Chondrocyte (in vitro differentiated cells): ENCODE measurements around the gene CXCL12. TPM values are rescaled to one million over a fixed set of nuclear protein-coding genes. Genes with fewer than 3 reads are reported as not detected.

Experiments used
- DNase-seq: peaks from one replicate; pipeline ENCODE4 v3.0.0; 2021; ENCODE audit warnings: mixed read lengths, low spot score
- H3K27ac Mint-ChIP-seq: one replicate; pipeline ENCODE4 v1.8.0; 2021; ENCODE audit warnings: mild to moderate bottlenecking, moderate library complexity, mixed read lengths; ENCODE audit not compliant: unreplicated experiment
- H3K27me3 Mint-ChIP-seq: 2 replicates; pipeline ENCODE4 v1.8.0; 2021; ENCODE audit warnings: low read depth, mixed read lengths
- H3K36me3 Mint-ChIP-seq: 2 replicates; pipeline ENCODE4 v1.8.0; 2021; ENCODE audit warnings: low read depth, mixed read lengths
- H3K4me1 Mint-ChIP-seq: 2 replicates; pipeline ENCODE4 v1.8.0; 2021; ENCODE audit warnings: low read depth, mild to moderate bottlenecking, mixed read lengths
- H3K4me3 Mint-ChIP-seq: one replicate; pipeline ENCODE4 v1.8.0; 2021; ENCODE audit warnings: mild to moderate bottlenecking, moderate library complexity, mixed read lengths; ENCODE audit not compliant: unreplicated experiment
- H3K9me3 Mint-ChIP-seq: 2 replicates; pipeline ENCODE4 v1.8.0; 2021; ENCODE audit warnings: low read depth, mixed read lengths
- total RNA-seq: library from RNA; stranded (reverse); gene quantifications from 3 replicates; pipeline ENCODE4 v1.2.1, GENCODE V29; 2021
- TF ChIP-seq, protein P1 (sequence below): fragments of 200-600 bp; sonication (generic); IDR thresholded peaks from 2 replicates; pipeline ENCODE4 v1.5.0; 2021; ENCODE audit warnings: antibody characterized with exemption, mild to moderate bottlenecking, moderate library complexity

CXCL12 gene
- total RNA-seq, 1 donor from 2014 or later, result 65.5 TPM

DNA sequence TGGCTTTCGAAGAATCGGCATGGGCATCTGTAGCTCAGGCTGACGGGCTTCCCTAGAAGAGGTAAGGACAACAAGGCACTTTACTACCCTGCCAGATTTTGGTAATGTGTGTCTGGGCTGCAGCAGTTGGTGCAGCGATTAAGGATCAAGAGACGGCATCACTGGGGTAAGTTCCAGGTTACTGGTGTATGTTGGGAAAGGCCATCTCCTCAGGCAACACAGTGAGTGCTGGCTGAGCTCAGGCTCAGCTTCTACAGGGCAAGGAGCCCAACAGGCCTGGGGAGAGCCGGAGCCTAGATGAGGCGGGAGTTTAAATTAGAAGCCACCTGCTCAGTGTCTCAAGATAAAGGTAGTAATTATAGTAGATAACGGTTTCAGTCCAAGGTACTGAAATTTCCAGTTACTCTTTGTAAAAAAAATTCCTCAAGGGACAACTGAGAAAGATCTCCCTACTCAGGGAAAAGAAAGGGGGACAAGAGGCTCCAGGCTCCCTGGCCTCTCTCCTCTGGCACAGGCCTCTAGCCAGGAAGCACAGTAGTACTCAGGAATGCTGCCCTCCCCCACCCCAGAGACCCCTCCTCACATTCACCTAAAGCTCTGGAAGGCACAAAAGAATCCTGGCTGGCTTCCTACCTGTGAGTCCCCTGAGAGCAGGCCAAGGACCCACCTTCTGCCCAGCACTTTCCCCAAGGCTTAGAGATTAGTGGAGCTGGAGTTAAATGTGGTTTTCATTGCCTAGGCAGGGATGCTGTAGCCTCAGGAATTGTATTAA, 3.9 kb downstream of the CXCL12 start:
- Mint-ChIP-seq H3K27me3 (peaks cover 1% of the 10 kb centered on the region), H3K27ac (no peak overlapping the region), H3K4me3 (no peak overlapping the region), H3K4me1 (peaks cover 25% of the 10 kb centered on the region), H3K36me3 (peaks cover 4% of the 10 kb centered on the region), H3K9me3 (no peaks in the 10 kb centered on the region)
- TF ChIP-seq, protein P1, sequence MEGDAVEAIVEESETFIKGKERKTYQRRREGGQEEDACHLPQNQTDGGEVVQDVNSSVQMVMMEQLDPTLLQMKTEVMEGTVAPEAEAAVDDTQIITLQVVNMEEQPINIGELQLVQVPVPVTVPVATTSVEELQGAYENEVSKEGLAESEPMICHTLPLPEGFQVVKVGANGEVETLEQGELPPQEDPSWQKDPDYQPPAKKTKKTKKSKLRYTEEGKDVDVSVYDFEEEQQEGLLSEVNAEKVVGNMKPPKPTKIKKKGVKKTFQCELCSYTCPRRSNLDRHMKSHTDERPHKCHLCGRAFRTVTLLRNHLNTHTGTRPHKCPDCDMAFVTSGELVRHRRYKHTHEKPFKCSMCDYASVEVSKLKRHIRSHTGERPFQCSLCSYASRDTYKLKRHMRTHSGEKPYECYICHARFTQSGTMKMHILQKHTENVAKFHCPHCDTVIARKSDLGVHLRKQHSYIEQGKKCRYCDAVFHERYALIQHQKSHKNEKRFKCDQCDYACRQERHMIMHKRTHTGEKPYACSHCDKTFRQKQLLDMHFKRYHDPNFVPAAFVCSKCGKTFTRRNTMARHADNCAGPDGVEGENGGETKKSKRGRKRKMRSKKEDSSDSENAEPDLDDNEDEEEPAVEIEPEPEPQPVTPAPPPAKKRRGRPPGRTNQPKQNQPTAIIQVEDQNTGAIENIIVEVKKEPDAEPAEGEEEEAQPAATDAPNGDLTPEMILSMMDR, result no peak
- DNase-seq, result peak; percentile 14

DNA sequence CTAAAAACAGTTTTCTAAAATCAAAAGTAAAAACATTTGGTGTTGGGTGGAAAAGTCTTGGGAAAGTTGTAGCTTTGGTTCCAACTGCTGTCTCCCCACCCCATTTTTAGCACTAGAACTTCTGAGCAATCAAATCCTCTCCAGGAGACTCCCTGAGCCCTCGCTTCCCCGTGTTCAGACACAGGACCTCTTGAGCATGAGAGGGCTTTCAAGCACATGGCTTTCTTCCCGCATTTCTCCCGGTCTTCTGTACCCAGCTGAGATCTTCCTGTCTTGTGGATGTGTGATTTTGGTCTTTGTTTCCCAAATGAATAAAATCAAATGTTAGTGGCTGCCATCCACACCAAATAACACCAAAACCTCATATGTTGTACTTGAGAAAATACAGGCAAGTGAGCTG, 5.0 kb downstream of the CXCL12 start:
- H3K9me3 Mint-ChIP-seq, result no peaks in the 10 kb centered on the region
- DNase-seq, result no peak
- no peaks in the 10 kb centered on the region for H3K27me3 Mint-ChIP-seq
- TF ChIP-seq, protein P1, result no peak
- H3K36me3 Mint-ChIP-seq, result peaks cover 4% of the 10 kb centered on the region
- no peak overlapping the region for H3K4me3 Mint-ChIP-seq
- peaks cover 22% of the 10 kb centered on the region for H3K4me1 Mint-ChIP-seq
- no peak overlapping the region for H3K27ac Mint-ChIP-seq

DNA sequence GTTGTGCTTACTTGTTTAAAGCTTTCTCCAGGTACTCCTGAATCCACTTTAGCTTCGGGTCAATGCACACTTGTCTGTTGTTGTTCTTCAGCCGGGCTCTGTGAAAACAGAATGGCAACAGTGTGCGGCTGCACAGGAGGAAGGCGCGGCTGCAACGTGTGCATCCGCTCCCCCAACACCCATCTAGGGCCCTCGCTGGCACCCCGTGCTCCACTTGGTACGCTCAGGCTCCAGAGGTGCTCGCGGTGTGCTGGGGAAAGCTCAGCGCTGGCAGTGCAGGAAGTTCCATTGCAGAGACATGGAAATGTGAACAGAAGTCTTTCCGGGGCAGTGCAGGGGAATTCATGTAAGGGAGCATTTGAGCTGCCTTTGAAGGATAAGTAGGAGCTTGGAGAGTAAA, 6.3 kb downstream of the CXCL12 start:
- no peaks in the 10 kb centered on the region for H3K27me3 Mint-ChIP-seq
- H3K36me3 Mint-ChIP-seq, result peaks cover 4% of the 10 kb centered on the region
- DNase-seq, result peak; percentile 61
- no peak overlapping the region for H3K27ac Mint-ChIP-seq
- H3K9me3 Mint-ChIP-seq, result no peaks in the 10 kb centered on the region
- TF ChIP-seq, protein P1, result no peak
- H3K4me3 Mint-ChIP-seq, result no peak overlapping the region
- H3K4me1 Mint-ChIP-seq, result peaks cover 18% of the 10 kb centered on the region

DNA sequence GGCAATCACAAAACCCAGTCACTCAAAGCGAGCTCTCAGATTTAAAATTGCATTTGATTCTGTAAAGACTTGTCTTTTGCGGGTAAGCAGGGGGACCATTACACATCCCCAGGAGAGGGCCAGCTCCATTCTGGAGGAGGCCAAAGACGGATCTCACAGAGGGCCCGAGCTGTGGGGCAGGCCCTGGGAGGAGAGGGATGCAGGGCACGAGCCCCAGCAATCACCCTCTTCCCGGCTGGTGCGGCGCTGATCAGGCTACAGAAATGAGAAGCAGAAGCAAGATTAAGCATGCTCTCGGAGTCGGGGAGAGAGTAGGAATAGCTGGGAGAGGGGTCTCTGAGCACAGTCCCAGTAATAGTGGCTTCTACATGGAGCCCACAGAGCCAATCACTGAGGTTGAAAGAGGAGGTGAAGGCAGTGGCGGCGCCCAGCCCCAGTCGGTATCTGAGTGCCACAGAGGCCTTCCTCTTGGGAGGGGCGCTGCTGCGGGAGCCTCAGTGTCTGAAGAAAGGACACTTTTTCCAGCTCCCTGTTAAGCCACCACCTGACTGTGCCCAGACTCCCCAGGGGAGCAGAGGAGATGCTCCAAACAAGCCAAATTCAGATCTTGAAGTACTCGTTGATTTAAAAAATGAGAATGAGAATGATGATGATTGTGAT, 7.1 kb downstream of the CXCL12 start:
- peaks cover 6% of the 10 kb centered on the region for H3K36me3 Mint-ChIP-seq
- TF ChIP-seq, protein P1, result no peak
- DNase-seq, result peak; percentile 73
- no peak overlapping the region for H3K27ac Mint-ChIP-seq
- no peaks in the 10 kb centered on the region for H3K27me3 Mint-ChIP-seq
- no peaks in the 10 kb centered on the region for H3K9me3 Mint-ChIP-seq
- no peak overlapping the region for H3K4me3 Mint-ChIP-seq
- peaks cover 9% of the 10 kb centered on the region for H3K4me1 Mint-ChIP-seq

DNA sequence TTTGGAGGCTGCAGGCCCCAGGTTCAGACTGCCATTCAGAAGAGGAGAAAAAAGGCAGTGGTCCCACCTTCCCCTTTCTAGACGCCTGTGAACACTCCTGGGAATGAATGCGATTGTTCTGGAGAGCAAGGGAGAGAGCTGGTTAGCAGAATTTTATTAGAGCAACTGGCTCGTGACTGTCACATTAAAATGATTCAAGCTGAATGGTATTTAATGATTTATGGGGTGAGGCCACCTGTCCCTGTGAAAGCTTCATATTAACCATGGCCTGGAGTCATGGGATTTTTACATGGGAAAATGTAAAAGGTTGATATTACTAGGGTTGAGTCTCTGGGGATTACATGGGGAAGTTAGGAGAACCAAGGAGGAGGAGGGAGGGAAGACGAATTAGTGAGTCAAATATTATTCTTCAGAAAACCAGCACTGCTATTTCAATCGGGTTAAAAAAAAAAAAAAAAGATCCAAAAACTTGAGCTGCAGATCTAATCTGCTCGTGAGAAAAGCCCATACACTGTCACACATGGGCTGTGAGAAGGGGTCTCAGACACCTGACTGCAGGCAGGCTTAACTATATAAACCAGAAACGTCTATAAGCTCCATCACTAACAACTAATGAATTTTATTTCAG, 8.3 kb downstream of the CXCL12 start:
- H3K27ac Mint-ChIP-seq, result peak overlapping the region; percentile 45
- H3K4me3 Mint-ChIP-seq, result no peak overlapping the region
- no peak for DNase-seq
- H3K9me3 Mint-ChIP-seq, result no peaks in the 10 kb centered on the region
- peaks cover 6% of the 10 kb centered on the region for H3K4me1 Mint-ChIP-seq
- H3K27me3 Mint-ChIP-seq, result no peaks in the 10 kb centered on the region
- TF ChIP-seq, protein P1, result no peak
- H3K36me3 Mint-ChIP-seq, result peaks cover 9% of the 10 kb centered on the region
